HCT116 (cell line): ENCODE data around the gene RARS2. TPM values are rescaled to one million over a fixed set of nuclear protein-coding genes. Genes with fewer than 3 reads are reported as not detected.

Source experiments
- ATAC-seq: fragments of 200-7000 bp; cut with Tn5 transposase; 2 replicates; pipeline ENCODE4 v1.9.1; 2020; ENCODE audit warnings: mild to moderate bottlenecking, moderate library complexity
- BruUV-seq: library from RNA; stranded (reverse); fragments of 400-500 nt; replicated peaks from 2 replicates; lab custom pipeline; 2021; lab: Mats Ljungman, UMichigan
- CTCF ChIA-PET: fragments of 300-600 bp; sonication (Branson Sonifier 250); formaldehyde crosslinking; loops from one replicate; lab custom pipeline; 2021; ENCODE audit warnings: antibody characterized with exemption; lab: Charles Lee
- POLR2A ChIA-PET: fragments of 300-600, 350-600 bp; sonication (Branson Sonifier 250); formaldehyde crosslinking; loops from one replicate; lab custom pipeline; 2021; ENCODE audit warnings: antibody characterized with exemption; lab: Charles Lee
- RAD21 ChIA-PET, 2 experiments: fragments of 300-600 bp; sonication (Branson Sonifier 250); formaldehyde crosslinking; loops; one replicate each; lab custom pipeline; 2023; ENCODE audit warnings: low total read pairs in 2 of 2; ENCODE audit not compliant: uncharacterized antibody in 2 of 2, unreplicated experiment in 2 of 2, low non-redundant PET in 1 of 2; lab: Charles Lee
- DNase-seq: peaks from one replicate; pipeline ENCODE4 v3.0.0-alpha.2; 2010; ENCODE audit warnings: low read depth, low spot score
- H2AFZ ChIP-seq: fragments of 200-600 bp; shearing (Covaris generic), sonication (generic); 2 replicates; pipeline ENCODE4 v1.6.1; 2017; ENCODE audit warnings: low read depth, mixed run types, mixed read lengths, antibody characterized with exemption, low read length; ENCODE audit not compliant: poor library complexity, severe bottlenecking
- H3K27ac ChIP-seq: 2 replicates; pipeline ENCODE4 v1.5.1; 2012; ENCODE audit warnings: low read depth, low read length
- H3K27me3 ChIP-seq: fragments of 200-600 bp; sonication (generic); 2 replicates; pipeline ENCODE4 v1.6.1; 2016; ENCODE audit warnings: mixed run types, low read length, mixed read lengths; ENCODE audit not compliant: insufficient read depth
- H3K36me3 ChIP-seq, 2 experiments: fragments of 200-500 bp in 1 of 2; fragments of 200-600 bp in 1 of 2; sonication (Bioruptor generic) in 1 of 2; sonication (generic) in 1 of 2; 2 replicates each; pipeline versions ENCODE4 v1.5.1 to v1.6.1; 2014 to 2016; ENCODE audit warnings: low read length in 2 of 2, inconsistent platforms in 1 of 2, mixed read lengths in 1 of 2, mixed run types in 1 of 2; ENCODE audit not compliant: insufficient read depth in 2 of 2, control insufficient read depth in 1 of 2
- H3K4me1 ChIP-seq, 2 experiments: fragments of 200-600 bp in 1 of 2; sonication (generic) in 1 of 2; 2 replicates each; pipeline versions ENCODE4 v1.5.1 to v1.6.1; 2012 to 2017; ENCODE audit warnings: low read length in 2 of 2, inconsistent platforms in 1 of 2, mild to moderate bottlenecking in 1 of 2, mixed read lengths in 1 of 2, mixed run types in 1 of 2, moderate library complexity in 1 of 2; ENCODE audit not compliant: insufficient read depth in 2 of 2, control insufficient read depth in 1 of 2
- H3K4me2 ChIP-seq: fragments of 200-600 bp; sonication (generic); 2 replicates; pipeline ENCODE4 v1.6.1; 2017; ENCODE audit warnings: mixed run types, low read length, mixed read lengths
- H3K4me3 ChIP-seq, 2 experiments: fragments of 200-600 bp in 1 of 2; sonication (generic) in 1 of 2; replicated peaks in 1 of 2; 2 replicates each; pipeline ENCODE4 v1.5.1; 2011 to 2016; ENCODE audit warnings: low read length in 2 of 2, control low read depth in 1 of 2, low read depth in 1 of 2, mild to moderate bottlenecking in 1 of 2, mixed read lengths in 1 of 2, mixed run types in 1 of 2
- H3K79me2 ChIP-seq: fragments of 200-600 bp; sonication (generic); 2 replicates; pipeline ENCODE4 v1.6.1; 2017; ENCODE audit warnings: mild to moderate bottlenecking, mixed run types, low read length, moderate library complexity, mixed read lengths; ENCODE audit not compliant: insufficient read depth
- H3K9ac ChIP-seq: fragments of 200-600 bp; sonication (generic); 2 replicates; pipeline ENCODE4 v1.6.1; 2016; ENCODE audit warnings: low read length, mixed read lengths
- H3K9me2 ChIP-seq: fragments of 200-600 bp; sonication (generic), shearing (Covaris generic); 2 replicates; pipeline ENCODE4 v1.6.1; 2017; ENCODE audit warnings: mixed run types, mild to moderate bottlenecking, moderate library complexity; ENCODE audit not compliant: insufficient read depth
- H3K9me3 ChIP-seq, 2 experiments: fragments of 200-500 bp in 1 of 2; fragments of 200-600 bp in 1 of 2; sonication (Bioruptor generic) in 1 of 2; sonication (generic) in 1 of 2; 2 replicates each; pipeline ENCODE4 v1.6.1; 2014 to 2017; ENCODE audit warnings: low read length in 2 of 2, mixed read lengths in 2 of 2, inconsistent platforms in 1 of 2, low read depth in 1 of 2, mild to moderate bottlenecking in 1 of 2, mixed run types in 1 of 2, moderate library complexity in 1 of 2; ENCODE audit not compliant: control insufficient read depth in 1 of 2, insufficient read depth in 1 of 2
- H4K20me1 ChIP-seq: fragments of 200-600 bp; sonication (generic), shearing (Covaris generic); 2 replicates; pipeline ENCODE4 v1.6.1; 2017; ENCODE audit warnings: mixed run types, mild to moderate bottlenecking, moderate library complexity; ENCODE audit not compliant: insufficient read depth
- CBX3 ChIP-seq: IDR thresholded peaks from 2 replicates; pipeline ENCODE4 v1.6.1; 2012; ENCODE audit warnings: low read depth
- CEBPB ChIP-seq: IDR thresholded peaks from 2 replicates; pipeline ENCODE4 v1.6.1; 2012; ENCODE audit warnings: low read depth
- EGR1 ChIP-seq: IDR thresholded peaks from 2 replicates; pipeline ENCODE4 v1.6.1; 2012; ENCODE audit warnings: low read depth
- EZH2phosphoT487 ChIP-seq: fragments of 200-600 bp; IDR thresholded peaks from 2 replicates; pipeline ENCODE4 v1.6.1; 2018; ENCODE audit warnings: antibody characterized with exemption, borderline replicate concordance
- JUND ChIP-seq: IDR thresholded peaks from 2 replicates; pipeline ENCODE4 v1.6.1; 2012
- POLR2AphosphoS5 ChIP-seq: IDR thresholded peaks from 2 replicates; pipeline ENCODE4 v1.6.1; 2011; ENCODE audit warnings: mild to moderate bottlenecking, low read depth, low read length, moderate library complexity
- SIN3A ChIP-seq: IDR thresholded peaks from 2 replicates; pipeline ENCODE4 v1.6.1; 2012; ENCODE audit warnings: low read depth
- TCF7L2 ChIP-seq: IDR thresholded peaks from 2 replicates; pipeline ENCODE4 v1.7.0; 2011; ENCODE audit warnings: borderline replicate concordance, inconsistent platforms; ENCODE audit not compliant: insufficient read depth, insufficient read length; ENCODE audit errors: extremely low read depth
- YY1 ChIP-seq: IDR thresholded peaks from 2 replicates; pipeline ENCODE4 v1.6.1; 2011; ENCODE audit warnings: low read length, low read depth, moderate library complexity, mild to moderate bottlenecking; ENCODE audit not compliant: insufficient replicate concordance; ENCODE audit errors: extremely low read depth
- ZFX ChIP-seq: fragments of 450-650 bp; IDR thresholded peaks from 2 replicates; pipeline ENCODE4 v1.6.1; 2017
- intact Hi-C: fragments of 100-400 bp; cut with micrococcal nuclease; formaldehyde crosslinking; loops from 2 replicates; pipeline ENCODE4 v1.10.0; 2022
- total RNA-seq: library from RNA; stranded (reverse); gene quantifications from one replicate; pipeline ENCODE4 v1.2.1, GENCODE V29; 2021; ENCODE audit not compliant: unreplicated experiment
- TF ChIP-seq, protein P1 (sequence below): IDR thresholded peaks from 2 replicates; pipeline ENCODE4 v1.6.1; 2012
- TF ChIP-seq, protein P2 (sequence below): IDR thresholded peaks from 2 replicates; pipeline ENCODE4 v1.6.1; 2012; ENCODE audit warnings: low read depth
- TF ChIP-seq, protein P3 (sequence below): IDR thresholded peaks from 2 replicates; pipeline ENCODE4 v1.6.1; 2011; ENCODE audit warnings: mild to moderate bottlenecking, low read length, moderate library complexity; ENCODE audit not compliant: insufficient replicate concordance; ENCODE audit errors: extremely low read depth
- TF ChIP-seq, protein P4 (sequence below): IDR thresholded peaks from 2 replicates; pipeline ENCODE4 v1.6.1; 2012

RARS2 gene
- total RNA-seq, 1 experiment from 2014 or later = 34.8 TPM

DNA sequence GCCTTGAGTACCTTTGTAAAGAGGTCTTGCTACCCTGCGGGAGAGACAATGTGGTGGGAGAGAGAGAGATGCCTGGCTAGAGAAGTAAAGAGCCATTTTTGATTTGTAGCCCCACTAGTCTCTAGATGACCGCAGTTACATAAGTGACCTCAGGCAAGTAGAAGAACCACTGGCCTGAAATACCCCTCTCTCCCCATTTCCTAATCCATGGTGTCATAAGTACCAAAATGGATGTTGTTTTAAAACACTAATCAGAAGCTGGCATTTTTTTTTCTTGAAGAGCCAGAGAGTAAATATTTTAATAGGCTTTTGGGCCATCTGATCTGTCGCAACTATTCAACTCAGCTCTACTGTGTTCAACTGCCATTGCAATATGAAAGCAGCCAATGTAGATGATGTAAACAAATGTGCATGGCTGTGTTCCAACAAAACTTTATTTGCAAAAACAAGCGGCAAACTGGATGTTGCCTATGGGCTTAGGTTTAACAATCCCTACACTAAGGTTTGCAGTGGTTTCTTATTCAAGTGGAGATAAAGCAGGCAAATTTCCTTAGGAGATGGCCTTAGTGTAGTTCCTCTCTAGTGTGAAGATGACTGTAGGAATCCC lies 36.5 kb downstream of the RARS2 start:
- Histone ChIP-seq H3K4me2 (no peak overlapping the region), H3K27ac (no peak overlapping the region), H3K79me2 (no peaks in the 10 kb centered on the region), H3K4me3 (no peak overlapping the region), H3K36me3 (peaks cover 0 to 10% of the 10 kb centered on the region in 2 experiments; a peak in 1 of 4 replicates), H3K27me3 (no peaks in the 10 kb centered on the region), H3K9me3 (no peaks in the 10 kb centered on the region), H4K20me1 (no peaks in the 10 kb centered on the region; the same call in 1 of the 2 replicates), H3K4me1 (no peaks in the 10 kb centered on the region), H2AFZ (no peak overlapping the region), H3K9ac (no peak overlapping the region), H3K9me2 (no peaks in the 10 kb centered on the region)
- ATAC-seq = no peak
- POLR2A ChIA-PET = no interaction called here
- RAD21 ChIA-PET = no interaction called here
- CTCF ChIA-PET = no interaction called here
- no TSS peak for BruUV-seq
- DNase-seq = no peak
- intact Hi-C loops = no loop called here
- TF ChIP-seq SIN3A (no peak), JUND (no peak), YY1 (no peak), POLR2AphosphoS5 (no peak), TCF7L2 (no peak), ZFX (no peak), CEBPB (no peak), EGR1 (no peak), EZH2phosphoT487 (no peak), CBX3 (no peak)
- TF ChIP-seq, protein P1, sequence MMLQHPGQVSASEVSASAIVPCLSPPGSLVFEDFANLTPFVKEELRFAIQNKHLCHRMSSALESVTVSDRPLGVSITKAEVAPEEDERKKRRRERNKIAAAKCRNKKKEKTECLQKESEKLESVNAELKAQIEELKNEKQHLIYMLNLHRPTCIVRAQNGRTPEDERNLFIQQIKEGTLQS = no peak
- TF ChIP-seq, protein P2, sequence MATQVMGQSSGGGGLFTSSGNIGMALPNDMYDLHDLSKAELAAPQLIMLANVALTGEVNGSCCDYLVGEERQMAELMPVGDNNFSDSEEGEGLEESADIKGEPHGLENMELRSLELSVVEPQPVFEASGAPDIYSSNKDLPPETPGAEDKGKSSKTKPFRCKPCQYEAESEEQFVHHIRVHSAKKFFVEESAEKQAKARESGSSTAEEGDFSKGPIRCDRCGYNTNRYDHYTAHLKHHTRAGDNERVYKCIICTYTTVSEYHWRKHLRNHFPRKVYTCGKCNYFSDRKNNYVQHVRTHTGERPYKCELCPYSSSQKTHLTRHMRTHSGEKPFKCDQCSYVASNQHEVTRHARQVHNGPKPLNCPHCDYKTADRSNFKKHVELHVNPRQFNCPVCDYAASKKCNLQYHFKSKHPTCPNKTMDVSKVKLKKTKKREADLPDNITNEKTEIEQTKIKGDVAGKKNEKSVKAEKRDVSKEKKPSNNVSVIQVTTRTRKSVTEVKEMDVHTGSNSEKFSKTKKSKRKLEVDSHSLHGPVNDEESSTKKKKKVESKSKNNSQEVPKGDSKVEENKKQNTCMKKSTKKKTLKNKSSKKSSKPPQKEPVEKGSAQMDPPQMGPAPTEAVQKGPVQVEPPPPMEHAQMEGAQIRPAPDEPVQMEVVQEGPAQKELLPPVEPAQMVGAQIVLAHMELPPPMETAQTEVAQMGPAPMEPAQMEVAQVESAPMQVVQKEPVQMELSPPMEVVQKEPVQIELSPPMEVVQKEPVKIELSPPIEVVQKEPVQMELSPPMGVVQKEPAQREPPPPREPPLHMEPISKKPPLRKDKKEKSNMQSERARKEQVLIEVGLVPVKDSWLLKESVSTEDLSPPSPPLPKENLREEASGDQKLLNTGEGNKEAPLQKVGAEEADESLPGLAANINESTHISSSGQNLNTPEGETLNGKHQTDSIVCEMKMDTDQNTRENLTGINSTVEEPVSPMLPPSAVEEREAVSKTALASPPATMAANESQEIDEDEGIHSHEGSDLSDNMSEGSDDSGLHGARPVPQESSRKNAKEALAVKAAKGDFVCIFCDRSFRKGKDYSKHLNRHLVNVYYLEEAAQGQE = no peak
- TF ChIP-seq, protein P3, sequence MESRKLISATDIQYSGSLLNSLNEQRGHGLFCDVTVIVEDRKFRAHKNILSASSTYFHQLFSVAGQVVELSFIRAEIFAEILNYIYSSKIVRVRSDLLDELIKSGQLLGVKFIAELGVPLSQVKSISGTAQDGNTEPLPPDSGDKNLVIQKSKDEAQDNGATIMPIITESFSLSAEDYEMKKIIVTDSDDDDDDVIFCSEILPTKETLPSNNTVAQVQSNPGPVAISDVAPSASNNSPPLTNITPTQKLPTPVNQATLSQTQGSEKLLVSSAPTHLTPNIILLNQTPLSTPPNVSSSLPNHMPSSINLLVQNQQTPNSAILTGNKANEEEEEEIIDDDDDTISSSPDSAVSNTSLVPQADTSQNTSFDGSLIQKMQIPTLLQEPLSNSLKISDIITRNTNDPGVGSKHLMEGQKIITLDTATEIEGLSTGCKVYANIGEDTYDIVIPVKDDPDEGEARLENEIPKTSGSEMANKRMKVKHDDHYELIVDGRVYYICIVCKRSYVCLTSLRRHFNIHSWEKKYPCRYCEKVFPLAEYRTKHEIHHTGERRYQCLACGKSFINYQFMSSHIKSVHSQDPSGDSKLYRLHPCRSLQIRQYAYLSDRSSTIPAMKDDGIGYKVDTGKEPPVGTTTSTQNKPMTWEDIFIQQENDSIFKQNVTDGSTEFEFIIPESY = no peak
- TF ChIP-seq, protein P4, sequence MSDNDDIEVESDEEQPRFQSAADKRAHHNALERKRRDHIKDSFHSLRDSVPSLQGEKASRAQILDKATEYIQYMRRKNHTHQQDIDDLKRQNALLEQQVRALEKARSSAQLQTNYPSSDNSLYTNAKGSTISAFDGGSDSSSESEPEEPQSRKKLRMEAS = no peak
